Colon (tissue), 2 donors: ENCODE results near the gene DNAJC1.
"Not testable (repeated sequence)": the region's sequence is repeated elsewhere in the genome, so short reads cannot be mapped to it uniquely, and the experiment has no call there.

Source experiments
- FAIRE-seq: peaks from 2 replicates; lab custom pipeline; 2012; peaks lifted over from hg19 to GRCh38; lab: Jason Lieb, UNC
- donor health status: control.
- donor health status: control.

DNAJC1 gene, protein sequence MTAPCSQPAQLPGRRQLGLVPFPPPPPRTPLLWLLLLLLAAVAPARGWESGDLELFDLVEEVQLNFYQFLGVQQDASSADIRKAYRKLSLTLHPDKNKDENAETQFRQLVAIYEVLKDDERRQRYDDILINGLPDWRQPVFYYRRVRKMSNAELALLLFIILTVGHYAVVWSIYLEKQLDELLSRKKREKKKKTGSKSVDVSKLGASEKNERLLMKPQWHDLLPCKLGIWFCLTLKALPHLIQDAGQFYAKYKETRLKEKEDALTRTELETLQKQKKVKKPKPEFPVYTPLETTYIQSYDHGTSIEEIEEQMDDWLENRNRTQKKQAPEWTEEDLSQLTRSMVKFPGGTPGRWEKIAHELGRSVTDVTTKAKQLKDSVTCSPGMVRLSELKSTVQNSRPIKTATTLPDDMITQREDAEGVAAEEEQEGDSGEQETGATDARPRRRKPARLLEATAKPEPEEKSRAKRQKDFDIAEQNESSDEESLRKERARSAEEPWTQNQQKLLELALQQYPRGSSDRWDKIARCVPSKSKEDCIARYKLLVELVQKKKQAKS

DNA sequence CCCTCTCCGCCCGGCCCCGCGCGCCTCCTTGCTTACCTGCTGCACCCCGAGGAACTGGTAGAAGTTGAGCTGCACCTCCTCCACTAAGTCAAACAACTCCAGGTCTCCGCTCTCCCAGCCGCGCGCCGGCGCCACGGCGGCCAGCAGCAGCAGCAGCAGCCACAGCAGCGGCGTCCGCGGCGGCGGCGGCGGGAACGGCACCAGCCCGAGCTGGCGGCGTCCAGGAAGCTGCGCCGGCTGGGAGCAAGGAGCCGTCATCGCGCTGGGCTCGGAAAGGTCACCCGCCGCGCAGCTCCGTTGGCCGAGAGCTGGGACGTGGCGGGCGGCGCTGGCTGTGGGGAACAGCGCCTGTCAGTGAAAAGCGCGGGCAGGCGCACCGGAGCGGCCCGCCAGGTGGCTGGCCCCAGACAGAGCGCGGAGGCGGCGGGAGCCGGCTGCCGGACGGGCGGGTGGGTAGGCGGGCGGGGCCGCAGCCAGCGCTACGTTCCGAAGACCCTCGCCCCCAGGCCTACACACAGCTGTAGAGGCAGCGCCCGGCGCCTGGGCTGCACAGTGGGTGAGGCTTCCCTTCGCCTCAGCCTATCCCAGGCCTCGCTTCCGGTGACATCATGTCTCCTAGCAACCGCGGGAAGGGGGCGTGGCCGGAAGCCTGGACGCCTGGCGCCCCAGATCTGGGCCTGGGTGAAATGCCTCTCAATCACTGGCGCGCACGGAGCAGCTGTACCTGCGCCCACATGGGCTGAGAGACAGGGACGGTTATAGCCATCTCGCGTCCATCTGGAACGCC is at the start of gene DNAJC1:
DNAJC1 (minus strand) TSS at position 554 of the 787 bp plus-strand sequence; CDS start at position 258, 296 bp downstream.
- no peak for FAIRE-seq

- FAIRE-seq: no peak
These were observed 49.5 kb upstream of the DNAJC1 start for GRCh38 chr10:22053048-22053447.

- no peak for FAIRE-seq
These were observed 46.1 kb upstream of the DNAJC1 start for GRCh38 chr10:22049635-22050034.

DNA sequence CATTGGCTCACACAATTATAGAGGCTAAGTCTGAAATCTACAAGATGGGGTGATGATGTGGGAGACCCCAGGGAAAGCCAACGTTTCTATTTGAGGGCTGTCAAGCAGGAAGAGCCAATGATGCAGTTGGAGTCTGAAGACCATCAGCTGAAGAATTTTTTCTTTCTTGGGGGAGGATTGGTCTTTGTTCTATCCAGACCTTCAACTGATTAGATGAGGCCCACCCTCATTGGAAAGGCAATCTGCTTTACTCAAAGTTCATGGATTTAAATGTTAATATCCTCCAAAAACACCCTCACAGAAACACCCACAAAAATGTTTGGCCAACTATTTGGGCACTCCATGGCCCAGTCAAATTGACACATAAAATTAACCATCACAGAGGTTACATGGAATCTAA is 44.3 kb upstream of the DNAJC1 start:
- FAIRE-seq: no peak

DNA sequence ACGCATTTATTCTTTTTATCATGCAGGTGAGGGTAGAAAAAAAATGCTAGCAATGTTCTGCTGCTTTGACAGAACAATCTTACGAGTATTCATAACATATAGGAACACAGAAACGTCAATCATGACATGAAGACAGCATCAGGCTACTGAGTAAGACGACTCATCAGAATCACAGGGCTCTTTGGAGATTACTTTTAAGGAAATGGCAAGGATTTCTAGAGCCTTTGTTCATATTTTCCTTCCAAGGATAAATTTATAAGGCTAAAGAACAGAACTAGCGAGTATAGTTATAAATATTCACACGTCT is 39.8 kb upstream of the DNAJC1 start:
- no peak for FAIRE-seq

DNA sequence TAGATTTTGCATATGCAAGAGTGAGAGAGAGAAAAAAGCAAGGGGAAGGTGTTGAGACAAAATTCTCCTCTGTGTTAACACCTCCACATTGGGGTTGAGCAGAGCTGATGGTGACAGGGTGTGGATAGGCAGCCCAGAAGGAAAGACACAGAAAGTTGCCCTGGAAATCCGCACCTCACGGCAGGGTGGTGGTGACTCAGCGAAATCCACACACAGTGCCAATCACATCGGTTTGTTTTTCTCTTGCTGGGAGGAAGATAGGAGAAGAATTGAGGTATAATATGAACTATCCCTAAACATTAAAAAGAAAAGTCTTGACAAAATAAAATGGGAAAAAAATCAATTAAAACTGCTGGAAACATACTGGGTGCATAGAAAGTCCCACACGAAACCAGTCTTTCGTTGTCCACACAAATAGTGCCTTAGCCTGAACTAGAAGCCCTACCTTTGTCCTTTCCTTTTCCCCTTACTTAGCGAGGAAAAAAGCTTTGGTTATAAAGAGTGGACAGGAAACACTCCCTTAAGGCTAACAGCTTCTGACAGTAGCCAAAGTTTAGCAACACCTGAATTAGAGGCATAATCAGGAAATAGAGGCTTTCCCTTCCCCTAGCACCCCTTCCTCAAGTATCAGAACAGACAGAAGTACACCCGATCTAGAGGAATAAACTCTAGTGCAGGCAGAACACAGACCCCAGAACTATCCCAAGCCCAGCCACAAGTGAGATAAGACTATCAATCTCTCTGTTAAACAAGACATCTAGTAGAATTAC is 39.2 kb upstream of the DNAJC1 start:
- FAIRE-seq: no peak

DNA sequence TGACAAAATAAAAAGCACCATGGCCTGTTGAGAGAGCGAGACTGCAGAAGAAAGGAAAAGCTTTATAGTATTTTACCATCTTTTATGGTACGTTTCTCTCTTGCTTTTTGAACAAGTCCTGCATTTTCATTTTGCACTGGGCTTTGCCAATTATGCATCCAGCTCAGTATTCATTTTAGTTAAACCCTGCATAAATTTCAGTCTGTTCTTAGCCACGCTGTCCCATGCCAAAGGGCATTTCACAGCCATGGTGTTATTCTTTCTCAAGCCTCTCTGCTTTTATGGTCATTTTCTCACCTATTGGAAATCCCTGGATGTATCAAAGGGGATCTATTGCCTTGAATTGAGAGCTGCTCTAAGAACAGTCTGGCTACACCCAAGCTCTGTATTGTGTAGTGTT is 30.8 kb upstream of the DNAJC1 start:
- FAIRE-seq: no peak

GRCh38 chr10:22032268-22032667 is 28.7 kb upstream of the DNAJC1 start:
- not testable (repeated sequence) for FAIRE-seq

GRCh38 chr10:22030421-22030820 is 26.9 kb upstream of the DNAJC1 start:
- no peak for FAIRE-seq

DNA sequence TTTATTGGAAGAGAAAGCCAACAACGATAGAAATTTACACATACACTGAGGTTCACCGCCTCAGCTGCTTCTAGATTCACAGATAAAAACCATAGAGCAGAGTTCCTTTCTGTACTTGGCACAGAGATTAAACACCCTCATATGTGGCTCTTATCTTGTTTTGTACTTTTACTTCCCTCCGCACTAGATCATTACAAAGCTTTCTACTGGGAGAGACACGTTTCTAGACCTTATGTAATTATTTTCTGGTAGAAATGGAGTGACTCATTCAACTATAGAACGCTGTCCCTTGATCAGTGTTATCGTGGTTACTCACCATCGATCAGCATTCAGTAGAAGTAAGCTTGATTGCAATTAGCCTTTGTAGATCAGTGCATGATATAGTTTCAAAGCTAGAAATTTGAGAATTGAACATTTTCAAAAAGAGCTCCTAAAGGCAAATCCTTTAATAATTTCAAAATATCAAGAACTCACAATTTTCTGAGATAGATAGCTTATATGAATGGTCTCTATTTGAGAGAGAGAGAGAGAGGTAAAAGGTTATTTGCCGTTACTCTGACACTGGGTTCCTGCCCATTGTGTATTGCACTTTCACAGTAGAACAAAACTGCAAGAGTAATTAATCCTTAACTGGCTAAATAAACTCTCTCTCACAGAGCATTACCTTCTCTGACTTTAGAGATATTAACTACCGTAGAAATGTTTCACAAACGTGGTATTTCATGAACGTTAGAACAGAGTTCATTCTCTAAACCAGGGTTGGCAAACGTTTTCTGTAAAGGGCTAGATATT is 26.1 kb upstream of the DNAJC1 start:
- no peak for FAIRE-seq

- FAIRE-seq: no peak
These were observed 24.1 kb upstream of the DNAJC1 start for GRCh38 chr10:22027364-22028238.

DNA sequence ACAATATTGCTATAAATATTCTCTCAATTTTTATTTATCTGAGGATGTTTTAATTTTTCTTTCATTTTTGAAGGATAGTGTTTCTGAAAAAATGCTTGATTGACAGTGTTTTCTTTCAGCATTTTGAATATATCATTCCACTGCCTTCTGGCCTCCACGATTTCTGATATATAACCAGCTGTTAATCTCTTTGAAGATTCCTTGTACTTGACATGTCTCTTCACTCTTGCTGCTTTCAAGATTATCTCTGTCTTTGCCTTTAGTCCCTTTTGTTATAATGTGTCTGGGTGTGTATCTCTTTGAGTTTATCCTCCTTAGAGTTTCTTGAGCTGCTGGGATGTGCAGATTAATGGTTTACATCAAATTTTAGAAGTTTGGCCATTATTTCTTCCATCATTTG is 22.8 kb upstream of the DNAJC1 start:
- FAIRE-seq: no peak

DNA sequence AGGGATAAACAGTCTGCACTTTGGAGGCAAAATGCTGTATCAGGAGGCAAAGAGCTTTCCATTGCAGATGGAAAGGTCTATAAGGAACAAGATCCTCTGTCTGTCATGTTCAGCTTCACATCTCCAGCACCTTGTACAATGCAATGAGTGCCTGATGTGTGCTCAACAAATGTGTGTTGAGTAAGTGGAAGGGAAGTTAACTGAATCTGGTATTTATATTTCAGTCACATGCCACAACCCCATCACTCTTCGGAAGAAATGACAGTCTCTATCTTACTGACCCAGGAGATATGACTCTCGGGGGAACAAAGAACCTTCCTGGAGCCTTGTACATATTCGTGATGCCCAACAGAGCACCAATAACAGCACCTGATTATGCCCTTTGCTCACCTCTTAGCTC is 20.0 kb upstream of the DNAJC1 start:
- FAIRE-seq: no peak

GRCh38 chr10:22022257-22023032 is 18.9 kb upstream of the DNAJC1 start:
- no peak for FAIRE-seq

DNA sequence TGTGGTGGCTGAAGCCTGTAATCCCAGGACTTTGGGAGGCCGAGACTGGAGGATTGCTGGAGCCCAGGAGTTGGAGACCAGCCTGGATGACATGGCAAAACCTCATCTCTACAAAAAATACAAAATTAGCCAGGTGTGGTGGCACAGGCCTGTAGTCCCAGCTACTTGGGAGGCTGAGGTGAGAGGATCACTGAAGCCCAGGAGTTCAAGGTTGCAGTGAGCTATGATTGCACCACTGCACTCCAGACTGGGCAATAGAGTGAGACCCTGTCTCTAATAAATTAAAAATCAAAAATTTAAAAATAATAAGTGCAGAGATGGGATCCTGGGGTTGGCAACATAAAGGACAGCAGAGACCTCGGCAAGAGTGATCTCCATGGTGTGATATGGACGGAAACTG is 17.6 kb upstream of the DNAJC1 start:
- not testable (repeated sequence) for FAIRE-seq

GRCh38 chr10:22017283-22018020 is 13.9 kb upstream of the DNAJC1 start:
- FAIRE-seq: no peak

GRCh38 chr10:22016046-22016705 is 12.6 kb upstream of the DNAJC1 start:
- no peak for FAIRE-seq

- FAIRE-seq: peak; percentile 83
These were observed 7.5 kb upstream of the DNAJC1 start for GRCh38 chr10:22010973-22011408.

DNA sequence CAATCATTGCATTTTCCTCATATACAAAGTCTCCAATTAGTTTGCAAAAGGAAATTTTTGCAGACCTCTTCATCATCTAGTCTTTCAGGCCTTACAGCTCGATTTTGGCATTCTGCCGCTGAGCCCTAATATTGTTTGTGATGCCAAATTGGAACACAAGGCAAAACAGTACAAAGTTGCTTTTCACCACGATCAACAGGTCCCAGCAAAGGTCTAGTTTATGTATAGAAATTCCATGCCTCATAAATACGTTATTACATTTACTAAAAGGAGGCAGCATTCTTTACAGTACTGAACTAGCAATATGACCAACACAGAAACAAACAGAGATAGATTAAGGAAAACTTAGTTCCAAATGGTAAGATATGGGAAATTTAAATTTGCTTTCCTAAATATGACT is 7.0 kb upstream of the DNAJC1 start:
- no peak for FAIRE-seq
